Measurements from ENCODE around the gene SPEG. TPM values are rescaled to one million over a fixed set of nuclear protein-coding genes. Genes with fewer than 3 reads are reported as not detected.

The SPEG gene
- total RNA-seq, 2 experiments from 2014 or later = 0.46 TPM; not detected in 1

- Histone ChIP-seq H3K27ac (ENCODE audit: low read depth, low read length, poor library complexity, severe bottlenecking) (no peak overlapping the region), H3K4me2 (ENCODE audit: low read length) (peak overlapping the region; percentile 77), H2AFZ (ENCODE audit: low read length) (peak overlapping the region; percentile 53; the same call in 1 of the 2 replicates), H3K9me3 (ENCODE audit: low read length) (no peaks in the 10 kb centered on the region), H3K4me3 (ENCODE audit: low read depth, low read length, poor library complexity, severe bottlenecking) (peak overlapping the region; percentile 77), H3K79me2 (ENCODE audit: insufficient read depth, low read depth, low read length) (no peaks in the 10 kb centered on the region), H4K20me1 (ENCODE audit: insufficient read depth, low read length) (no peaks in the 10 kb centered on the region), H3K9me2 (ENCODE audit: insufficient read depth, low read length) (no peaks in the 10 kb centered on the region), H3K36me3 (ENCODE audit: insufficient read depth, low read length) (no peaks in the 10 kb centered on the region), H3K4me1 (ENCODE audit: insufficient read depth, low read length, poor library complexity, severe bottlenecking) (peaks cover 23% of the 10 kb centered on the region)
- intact Hi-C loops (cut with micrococcal nuclease; ENCODE audit: unreplicated experiment) = no loop called here
- ChIA-PET CTCF (ENCODE audit: unreplicated experiment) (interaction anchor here (0.7 to 1.7 kb wide), 6 partner anchors 21 to 453 kb away, joined by 3 to 5 read pairs (median 4); partner anchors contain the start of gene DNPEP), POLR2A (interaction anchor here (0.6 to 1.3 kb wide), 10 partner anchors 8 to 1145 kb away, joined by 3 to 5 read pairs (median 3); no protein-coding TSS in a partner anchor)
- TF ChIP-seq CTCF (conservative IDR thresholded peaks at IDR 0.05; ENCODE audit: low read length) (no peak), EZH2phosphoT487 (IDR thresholded peaks at IDR 0.05; ENCODE audit: borderline replicate concordance, low read depth, low read length) (no peak)
- DNase-seq (ENCODE audit: low spot score) = no peak
- BruUV-seq (replicated peaks) = TSS peak; percentile 94
These were observed 64.3 kb downstream of the SPEG start for GRCh38 chr2:219499058-219499307.

GRCh38 chr2:219499555-219499954, 64.9 kb downstream of the SPEG start:
- intact Hi-C loops (cut with micrococcal nuclease; ENCODE audit: unreplicated experiment) = no loop called here
- no peaks in the 10 kb centered on the region for H3K9me2 ChIP-seq (ENCODE audit: insufficient read depth, low read length)
- H4K20me1 ChIP-seq (ENCODE audit: insufficient read depth, low read length) = no peaks in the 10 kb centered on the region
- peak overlapping the region; percentile 77 for H3K4me2 ChIP-seq (ENCODE audit: low read length)
- no peak overlapping the region for H3K27ac ChIP-seq (ENCODE audit: low read depth, low read length, poor library complexity, severe bottlenecking)
- peak overlapping the region; percentile 77 for H3K4me3 ChIP-seq (ENCODE audit: low read depth, low read length, poor library complexity, severe bottlenecking)
- TF ChIP-seq CTCF (conservative IDR thresholded peaks at IDR 0.05; ENCODE audit: low read length) = no peak
- no peak for TF ChIP-seq EZH2phosphoT487 (IDR thresholded peaks at IDR 0.05; ENCODE audit: borderline replicate concordance, low read depth, low read length)
- H3K4me1 ChIP-seq (ENCODE audit: insufficient read depth, low read length, poor library complexity, severe bottlenecking) = peaks cover 23% of the 10 kb centered on the region
- H3K79me2 ChIP-seq (ENCODE audit: insufficient read depth, low read depth, low read length) = no peaks in the 10 kb centered on the region
- DNase-seq (ENCODE audit: low spot score) = no peak
- ChIA-PET POLR2A (interaction anchor here (0.6 to 1.5 kb wide), 6 partner anchors 23 to 740 kb away, joined by 3 to 6 read pairs (median 3); partner anchors contain the start of genes DNPEP and TUBA4B), CTCF (ENCODE audit: unreplicated experiment) (interaction anchor here (0.6 to 1.7 kb wide), 3 partner anchors 38 to 54 kb away, joined by 3 to 5 read pairs (median 4); no protein-coding TSS in a partner anchor)
- H3K9me3 ChIP-seq (ENCODE audit: low read length) = no peaks in the 10 kb centered on the region
- no peaks in the 10 kb centered on the region for H3K36me3 ChIP-seq (ENCODE audit: insufficient read depth, low read length)
- H2AFZ ChIP-seq (ENCODE audit: low read length) = no peak overlapping the region; the same call in 1 of the 2 replicates
- BruUV-seq (replicated peaks) = no TSS peak

- CTCF ChIA-PET (ENCODE audit: unreplicated experiment) = interaction anchor here (0.6 kb wide), 1 partner anchor 53 kb away, joined by 4 read pairs; no protein-coding TSS in a partner anchor
- H3K4me2 ChIP-seq (ENCODE audit: low read length) = peak overlapping the region; percentile 77; the same call in 1 of the 2 replicates
- no peak overlapping the region for H3K4me3 ChIP-seq (ENCODE audit: low read depth, low read length, poor library complexity, severe bottlenecking)
- no peaks in the 10 kb centered on the region for H3K9me2 ChIP-seq (ENCODE audit: insufficient read depth, low read length)
- no peak overlapping the region for H2AFZ ChIP-seq (ENCODE audit: low read length)
- H3K79me2 ChIP-seq (ENCODE audit: insufficient read depth, low read depth, low read length) = no peaks in the 10 kb centered on the region
- no peaks in the 10 kb centered on the region for H3K9me3 ChIP-seq (ENCODE audit: low read length)
- intact Hi-C loops (cut with micrococcal nuclease; ENCODE audit: unreplicated experiment) = no loop called here
- no TSS peak for BruUV-seq (replicated peaks)
- H3K4me1 ChIP-seq (ENCODE audit: insufficient read depth, low read length, poor library complexity, severe bottlenecking) = peaks cover 23% of the 10 kb centered on the region
- POLR2A ChIA-PET = interaction anchor here (0.6 to 1.5 kb wide), 3 partner anchors 22 to 740 kb away, joined by 3 to 6 read pairs (median 3); partner anchors contain the start of gene DNPEP
- no peak for DNase-seq (ENCODE audit: low spot score)
- TF ChIP-seq CTCF (conservative IDR thresholded peaks at IDR 0.05; ENCODE audit: low read length) (peak; percentile 67), EZH2phosphoT487 (IDR thresholded peaks at IDR 0.05; ENCODE audit: borderline replicate concordance, low read depth, low read length) (no peak)
- no peak overlapping the region for H3K27ac ChIP-seq (ENCODE audit: low read depth, low read length, poor library complexity, severe bottlenecking)
- no peaks in the 10 kb centered on the region for H4K20me1 ChIP-seq (ENCODE audit: insufficient read depth, low read length)
- no peaks in the 10 kb centered on the region for H3K36me3 ChIP-seq (ENCODE audit: insufficient read depth, low read length)
These were observed 65.5 kb downstream of the SPEG start for GRCh38 chr2:219500135-219500534.
